ENCODE results near the gene CASP7.
A peak's percentile ranks its signal among the peaks of the same experiment; 100 is the strongest.

CASP7 gene

DNA sequence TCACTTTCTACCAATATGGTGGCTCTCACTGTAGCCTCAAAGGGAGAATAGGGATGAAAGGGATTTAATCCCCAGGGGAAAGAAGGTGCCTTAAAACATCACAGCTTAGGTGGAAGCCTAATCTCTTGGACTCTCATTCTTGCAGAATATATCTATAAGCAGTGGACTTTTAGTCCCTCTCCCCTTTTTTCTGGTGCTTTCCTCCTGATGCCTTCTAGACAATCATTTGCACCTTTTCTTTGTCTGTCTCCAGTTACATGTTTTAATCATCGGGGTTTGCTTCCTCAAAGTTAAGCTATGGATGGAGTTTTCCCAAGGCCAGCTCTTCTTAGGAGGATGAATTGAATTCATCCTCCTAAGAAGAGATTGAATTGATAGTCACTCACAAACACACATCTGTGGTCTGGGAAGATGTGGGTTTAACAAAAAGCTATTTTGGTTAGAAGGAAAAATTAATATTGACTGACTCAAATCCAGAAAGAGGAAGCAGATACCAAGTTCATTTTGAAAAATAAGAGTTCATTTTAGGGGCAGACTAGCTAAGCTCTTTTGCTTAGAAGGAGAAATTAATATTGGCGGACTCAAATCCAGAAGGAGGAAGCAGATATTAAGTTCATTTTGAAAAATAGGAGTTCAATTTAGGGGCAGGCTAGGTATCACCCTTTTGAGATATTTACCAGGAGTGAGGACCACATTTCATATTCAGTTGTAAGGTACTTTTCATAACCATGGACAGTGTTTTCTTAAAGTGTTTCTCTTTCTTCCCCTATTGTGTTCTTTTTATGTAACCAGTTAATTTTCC, 36.6 kb downstream of the CASP7 start:
- Histone ChIP-seq H3K36me3 (replicated peaks) (peaks cover 5% of the 10 kb centered on the region), H3K27ac (no peak overlapping the region), H3K27me3 (replicated peaks) (no peaks in the 10 kb centered on the region), H3K4me3 (ENCODE audit: low read depth, low read length) (no peak overlapping the region)
- in situ Hi-C loops (cut with HindIII; ENCODE audit: low pct_ligation_motif_present, low sequenced_read_pairs): no loop called here
- no peak for DNase-seq
- TF ChIP-seq CTCF (IDR thresholded peaks at IDR 0.05; ENCODE audit: low read depth, low read length, missing control alignments): no peak

DNA sequence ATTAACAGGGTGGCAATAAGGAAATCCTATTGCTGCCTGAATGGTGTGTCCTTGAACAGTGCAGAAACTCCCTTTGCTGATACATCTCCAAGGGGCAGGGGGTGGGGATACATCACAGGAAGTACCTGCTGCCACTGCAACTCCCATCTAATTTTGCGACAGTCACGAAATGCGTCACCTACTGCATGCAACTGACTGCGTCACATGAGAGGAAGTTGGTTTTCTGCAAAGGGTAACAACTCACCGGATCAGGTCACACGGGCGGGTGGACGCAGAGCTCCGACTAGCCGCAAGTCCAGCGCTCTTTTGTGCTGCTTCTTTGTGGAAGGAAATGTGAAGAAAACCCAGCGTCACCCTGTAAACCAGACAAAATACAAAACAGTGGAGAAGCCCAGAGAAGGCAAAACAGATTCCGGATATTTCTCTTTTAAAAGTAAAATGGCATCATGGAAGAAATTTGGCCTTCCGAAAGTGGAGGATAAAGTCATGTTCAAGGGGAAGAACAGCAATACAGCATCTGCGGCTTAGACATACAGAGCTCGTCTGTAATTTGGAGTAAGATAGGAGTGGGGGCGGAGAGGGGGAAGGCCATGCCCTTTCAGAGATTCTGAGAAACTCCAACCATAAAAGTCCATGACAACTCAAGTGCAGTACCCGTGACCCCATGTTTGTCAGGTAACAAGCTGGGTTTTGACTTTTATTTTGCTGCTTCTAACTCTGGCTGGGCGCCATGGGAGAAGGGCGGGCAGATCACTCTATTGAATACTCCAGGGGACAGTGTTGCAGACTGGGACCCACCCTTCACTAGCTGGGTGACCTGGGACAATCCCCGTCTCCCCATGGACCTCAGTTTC, 39.5 kb downstream of the CASP7 start:
- Histone ChIP-seq H3K36me3 (replicated peaks) (peaks cover 18% of the 10 kb centered on the region), H3K4me3 (ENCODE audit: low read depth, low read length) (no peak overlapping the region), H3K27ac (no peak overlapping the region), H3K27me3 (replicated peaks) (no peaks in the 10 kb centered on the region)
- DNase-seq: no peak
- in situ Hi-C loops (cut with HindIII; ENCODE audit: low pct_ligation_motif_present, low sequenced_read_pairs): no loop called here
- TF ChIP-seq CTCF (IDR thresholded peaks at IDR 0.05; ENCODE audit: low read depth, low read length, missing control alignments): no peak

DNA sequence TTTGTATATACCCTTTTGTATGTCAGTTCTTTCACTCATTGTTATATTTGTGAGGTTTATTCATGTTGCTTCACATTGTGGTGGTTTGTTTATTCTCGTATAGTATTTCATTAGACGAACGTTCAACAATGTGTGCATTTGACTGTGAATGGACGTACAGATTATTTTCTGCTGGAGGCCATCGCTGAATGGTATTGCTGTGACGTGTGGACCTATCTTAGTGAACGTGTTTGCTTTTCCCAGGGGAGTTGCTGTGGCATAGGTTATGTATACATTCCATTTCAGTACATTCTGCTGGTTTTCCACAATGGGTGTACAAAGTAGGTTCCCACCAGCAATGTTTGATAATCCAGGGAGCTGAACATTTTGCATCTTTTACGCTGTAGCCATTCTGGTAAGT, 40.7 kb downstream of the CASP7 start:
- in situ Hi-C loops (cut with HindIII; ENCODE audit: low pct_ligation_motif_present, low sequenced_read_pairs): no loop called here
- no peak overlapping the region for H3K27ac ChIP-seq
- H3K36me3 ChIP-seq (replicated peaks): peaks cover 21% of the 10 kb centered on the region
- no peak overlapping the region for H3K4me3 ChIP-seq (ENCODE audit: low read depth, low read length)
- H3K27me3 ChIP-seq (replicated peaks): no peaks in the 10 kb centered on the region
- TF ChIP-seq CTCF (IDR thresholded peaks at IDR 0.05; ENCODE audit: low read depth, low read length, missing control alignments): no peak
- peak; percentile 69 for DNase-seq

- H3K27me3 ChIP-seq (replicated peaks): no peaks in the 10 kb centered on the region
- peaks cover 4% of the 10 kb centered on the region for H3K36me3 ChIP-seq (replicated peaks)
- DNase-seq: no peak
- no peak for TF ChIP-seq CTCF (IDR thresholded peaks at IDR 0.05; ENCODE audit: low read depth, low read length, missing control alignments)
- in situ Hi-C loops (cut with HindIII; ENCODE audit: low pct_ligation_motif_present, low sequenced_read_pairs): no loop called here
- H3K4me3 ChIP-seq (ENCODE audit: low read depth, low read length): no peak overlapping the region
- no peak overlapping the region for H3K27ac ChIP-seq
These were observed 52.6 kb downstream of the CASP7 start for GRCh38 chr10:113732160-113732881.

DNA sequence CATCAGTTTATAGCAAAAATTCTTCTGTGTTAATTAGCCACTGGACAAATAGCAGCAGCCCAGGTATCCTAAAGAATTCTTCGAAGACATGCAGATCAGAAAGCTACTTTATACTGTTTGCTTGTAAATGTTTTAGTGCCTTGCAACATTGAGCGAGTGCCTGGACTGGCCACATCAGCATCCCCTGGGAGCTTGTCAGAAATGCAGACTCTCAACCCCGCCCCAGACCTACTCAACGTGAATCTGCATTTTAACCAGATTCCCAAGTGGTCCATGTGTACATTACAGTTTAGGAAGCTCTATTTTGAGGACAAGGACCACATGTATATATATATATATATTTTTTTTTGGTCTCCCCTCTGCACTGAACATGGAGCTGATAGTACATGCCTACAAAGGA, 53.3 kb downstream of the CASP7 start:
- TF ChIP-seq CTCF (IDR thresholded peaks at IDR 0.05; ENCODE audit: low read depth, low read length, missing control alignments): no peak
- Histone ChIP-seq H3K36me3 (replicated peaks) (peaks cover 3% of the 10 kb centered on the region), H3K4me3 (ENCODE audit: low read depth, low read length) (no peak overlapping the region), H3K27ac (no peak overlapping the region), H3K27me3 (replicated peaks) (no peaks in the 10 kb centered on the region)
- in situ Hi-C loops (cut with HindIII; ENCODE audit: low pct_ligation_motif_present, low sequenced_read_pairs): no loop called here
- DNase-seq: no peak
